H9 (cell line): Measurements from ENCODE around the gene KIF2C. TPM values are rescaled to one million over a fixed set of nuclear protein-coding genes. Genes with fewer than 3 reads are reported as not detected.
A peak's percentile ranks its signal among the peaks of the same experiment; 100 is the strongest.

Experiments
- DNase-seq: peaks from one replicate; pipeline ENCODE4 v3.0.0-alpha.2; 2017
- H2AFZ ChIP-seq: one replicate; pipeline ENCODE4 v1.6.1; 2013; ENCODE audit warnings: mild to moderate bottlenecking, low read length, control low read depth, moderate library complexity
- H2AK5ac ChIP-seq: 2 replicates; pipeline ENCODE4 v1.6.1; 2013; ENCODE audit warnings: low read length, control low read depth, mixed read lengths; ENCODE audit not compliant: insufficient read length
- H2BK120ac ChIP-seq: one replicate; pipeline ENCODE4 v1.6.1; 2013; ENCODE audit warnings: low read depth, mild to moderate bottlenecking, low read length, control low read depth, inconsistent platforms; ENCODE audit not compliant: poor library complexity, severe bottlenecking
- H2BK12ac ChIP-seq: 2 replicates; pipeline ENCODE4 v1.6.1; 2013; ENCODE audit warnings: low read length, control low read depth, mixed read lengths, low read depth; ENCODE audit not compliant: insufficient read length
- H2BK15ac ChIP-seq: 2 replicates; pipeline ENCODE4 v1.6.1; 2013; ENCODE audit warnings: low read depth, low read length, control low read depth
- H2BK20ac ChIP-seq: one replicate; pipeline ENCODE4 v1.6.1; 2013; ENCODE audit warnings: low read depth, mild to moderate bottlenecking, low read length, control low read depth, inconsistent platforms; ENCODE audit not compliant: poor library complexity, severe bottlenecking
- H2BK5ac ChIP-seq: 2 replicates; pipeline ENCODE4 v1.6.1; 2013; ENCODE audit warnings: low read length, control low read depth, mixed read lengths; ENCODE audit not compliant: insufficient read length
- H3K14ac ChIP-seq: 2 replicates; pipeline ENCODE4 v1.6.1; 2013; ENCODE audit warnings: low read length, control low read depth; ENCODE audit not compliant: insufficient read depth
- H3K18ac ChIP-seq: 2 replicates; pipeline ENCODE4 v1.6.1; 2013; ENCODE audit warnings: low read depth, mild to moderate bottlenecking, mixed read lengths, low read length, control low read depth; ENCODE audit not compliant: insufficient read length
- H3K23ac ChIP-seq: 2 replicates; pipeline ENCODE4 v1.6.1; 2013; ENCODE audit warnings: low read length, control low read depth, mixed read lengths, low read depth; ENCODE audit not compliant: insufficient read length
- H3K23me2 ChIP-seq: 2 replicates; pipeline ENCODE4 v1.6.1; 2013; ENCODE audit warnings: low read depth, mild to moderate bottlenecking, mixed read lengths, low read length, control low read depth; ENCODE audit not compliant: insufficient read length, poor library complexity, severe bottlenecking
- H3K27ac ChIP-seq: 2 replicates; pipeline ENCODE4 v1.5.1; 2013; ENCODE audit warnings: low read length, control low read depth, mixed read lengths, low read depth; ENCODE audit not compliant: insufficient read length
- H3K27me3 ChIP-seq: 2 replicates; pipeline ENCODE4 v1.6.1; 2013; ENCODE audit warnings: low read length, control low read depth, inconsistent platforms; ENCODE audit not compliant: insufficient read depth
- H3K4ac ChIP-seq: 2 replicates; pipeline ENCODE4 v1.6.1; 2013; ENCODE audit warnings: low read depth, mild to moderate bottlenecking, control low read depth, inconsistent platforms, low read length, moderate library complexity
- H3K4me1 ChIP-seq: 2 replicates; pipeline ENCODE4 v1.6.1; 2013; ENCODE audit warnings: low read length, control low read depth, inconsistent platforms; ENCODE audit not compliant: insufficient read depth
- H3K4me2 ChIP-seq: 2 replicates; pipeline ENCODE4 v1.6.1; 2013; ENCODE audit warnings: low read length, control low read depth, mixed read lengths; ENCODE audit not compliant: insufficient read length, insufficient read depth
- H3K56ac ChIP-seq: 2 replicates; pipeline ENCODE4 v1.6.1; 2013; ENCODE audit warnings: low read depth, mild to moderate bottlenecking, mixed read lengths, low read length, control low read depth; ENCODE audit not compliant: insufficient read length
- H3K79me1 ChIP-seq: 2 replicates; pipeline ENCODE4 v1.6.1; 2013; ENCODE audit warnings: low read depth, mild to moderate bottlenecking, moderate library complexity, low read length, control low read depth, inconsistent platforms; ENCODE audit not compliant: insufficient read depth, poor library complexity, severe bottlenecking
- H3K79me2 ChIP-seq: 2 replicates; pipeline ENCODE4 v1.6.1; 2013; ENCODE audit warnings: low read length, control low read depth, inconsistent platforms; ENCODE audit not compliant: insufficient read depth
- H3K9ac ChIP-seq: 2 replicates; pipeline ENCODE4 v1.6.1; 2013; ENCODE audit warnings: low read length, control low read depth, mixed read lengths; ENCODE audit not compliant: insufficient read length; ENCODE audit errors: extremely low read depth
- H3K9me3 ChIP-seq: one replicate; pipeline ENCODE4 v1.6.1; 2013; ENCODE audit warnings: low read depth, low read length, inconsistent platforms; ENCODE audit not compliant: control insufficient read depth
- H3T11ph ChIP-seq: one replicate; pipeline ENCODE4 v1.6.1; 2013; ENCODE audit warnings: mild to moderate bottlenecking, low read length, control low read depth, inconsistent platforms
- H4K20me1 ChIP-seq: one replicate; pipeline ENCODE4 v1.6.1; 2013; ENCODE audit not compliant: control insufficient read depth, insufficient read length, insufficient read depth
- H4K5ac ChIP-seq: 2 replicates; pipeline ENCODE4 v1.6.1; 2013; ENCODE audit warnings: low read depth, mild to moderate bottlenecking, mixed read lengths, low read length, control low read depth; ENCODE audit not compliant: insufficient read length
- H4K8ac ChIP-seq: replicated peaks from 2 replicates; pipeline ENCODE4 v1.6.1; 2013; ENCODE audit warnings: low read length, control low read depth, mixed read lengths, low read depth; ENCODE audit not compliant: insufficient read length
- H4K91ac ChIP-seq: 2 replicates; pipeline ENCODE4 v1.6.1; 2013; ENCODE audit warnings: low read depth, mild to moderate bottlenecking, moderate library complexity, mixed read lengths, low read length, control low read depth; ENCODE audit not compliant: insufficient read length
- H3K27ac Mint-ChIP-seq, 3 experiments: 2 replicates in 2 of 3; 3 replicates in 1 of 3; pipeline ENCODE4 v1.8.0; 2020 to 2021; ENCODE audit warnings: mixed read lengths in 3 of 3, mild to moderate bottlenecking in 1 of 3, moderate library complexity in 1 of 3
- H3K27me3 Mint-ChIP-seq: 2 replicates; pipeline ENCODE4 v1.8.0; 2021; ENCODE audit warnings: low read depth, mild to moderate bottlenecking, moderate library complexity, mixed read lengths
- H3K36me3 Mint-ChIP-seq, 3 experiments: 2 replicates in 2 of 3; 3 replicates in 1 of 3; pipeline ENCODE4 v1.8.0; 2020 to 2021; ENCODE audit warnings: low read depth in 3 of 3, mixed read lengths in 3 of 3; ENCODE audit not compliant: insufficient read depth in 1 of 3
- H3K4me1 Mint-ChIP-seq, 2 experiments: 2 replicates each; pipeline ENCODE4 v1.8.0; 2020; ENCODE audit warnings: mixed read lengths in 2 of 2
- H3K4me3 Mint-ChIP-seq, 2 experiments: 2 replicates in 1 of 2; 3 replicates in 1 of 2; pipeline ENCODE4 v1.8.0; 2020 to 2021; ENCODE audit warnings: mild to moderate bottlenecking in 2 of 2, mixed read lengths in 2 of 2, moderate library complexity in 1 of 2
- H3K9me3 Mint-ChIP-seq, 2 experiments: 2 replicates in 1 of 2; 3 replicates in 1 of 2; pipeline ENCODE4 v1.8.0; 2020; ENCODE audit warnings: mild to moderate bottlenecking in 2 of 2, mixed read lengths in 2 of 2, moderate library complexity in 1 of 2
- CTCF ChIP-seq: fragments of 200-600 bp; sonication (generic); conservative IDR thresholded peaks from 3 replicates; pipeline ENCODE4 v1.8.0; 2021; ENCODE audit warnings: antibody characterized with exemption, mild to moderate bottlenecking
- WGBS: extraction: QIAGEN DNeasy Blood & Tissue Kit; methylation state at CpG from one replicate; pipeline ENCODE4 v1.1.7; 2013; ENCODE audit warnings: missing lambda C conversion rate, low lambda C conversion rate, mixed read lengths; ENCODE audit not compliant: insufficient read length; ENCODE audit errors: extremely low coverage; 5-methylcytosine and 5-hydroxymethylcytosine counted together
- total RNA-seq: library from RNA; stranded (reverse); gene quantifications from 2 replicates; pipeline ENCODE4 v1.2.1, GENCODE V29; 2021

The KIF2C gene
- total RNA-seq, 1 experiment from 2014 or later, result 73.1 TPM

GRCh38 chr1:44777547-44777946 is 37.9 kb downstream of the KIF2C start:
- Histone ChIP-seq H2BK120ac (no peak overlapping the region), H4K8ac (no peak overlapping the region), H3K27ac (no peak overlapping the region), H3K4me2 (peak overlapping the region; percentile 99), H2AFZ (no peak overlapping the region), H3T11ph (no peak overlapping the region), H3K18ac (no peak overlapping the region), H4K5ac (no peak overlapping the region), H2BK15ac (no peak overlapping the region), H3K79me1 (peaks cover 2% of the 10 kb centered on the region), H2BK12ac (no peak overlapping the region), H3K23me2 (peaks cover 11% of the 10 kb centered on the region), H3K14ac (no peak overlapping the region), H2BK5ac (no peak overlapping the region), H2BK20ac (no peak overlapping the region), H3K27me3 (no peaks in the 10 kb centered on the region), H3K9me3 (no peaks in the 10 kb centered on the region), H2AK5ac (no peak overlapping the region), H4K91ac (no peak overlapping the region), H3K79me2 (peaks cover 17% of the 10 kb centered on the region; the same call in 1 of the 2 replicates), H4K20me1 (peaks cover 4% of the 10 kb centered on the region), H3K9ac (no peak overlapping the region), H3K4ac (no peak overlapping the region), H3K4me1 (no peaks in the 10 kb centered on the region), H3K23ac (no peak overlapping the region), H3K56ac (no peak overlapping the region)
- Mint-ChIP-seq H3K4me3 (peak overlapping the region; percentile 81 to 95), H3K27me3 (no peaks in the 10 kb centered on the region), H3K9me3 (0 out of 5 replicates have a peak, but pooled peaks cover 0 to 4% of the 10 kb centered on the region in 2 experiments), H3K36me3 (peaks cover 33 to 65% (median 52%) of the 10 kb centered on the region in 3 experiments), H3K27ac (peak overlapping the region in 2 of 3 experiments; percentile 87 to 95; a peak in 5 of 7 replicates), H3K4me1 (peaks cover 18 to 22% of the 10 kb centered on the region in 2 experiments)
- no peak for TF ChIP-seq CTCF
- no CpG with 5 or more reads among the region's 14 CpGs for WGBS
- DNase-seq, result no peak
